Ascending aorta (tissue), 2 donors: ENCODE data around the gene APP. TPM values are rescaled to one million over a fixed set of nuclear protein-coding genes. Genes with fewer than 3 reads are reported as not detected.
A peak's percentile ranks its signal among the peaks of the same experiment; 100 is the strongest.

Experiments used
- DNase-seq, 2 donors: peaks; one replicate each; pipeline ENCODE4 v3.0.0-alpha.2; 2019; ENCODE audit warnings: low spot score in 2 of 2
- H3K27ac ChIP-seq, 2 donors: fragments of 200-600 bp; sonication (generic); one replicate each; pipeline ENCODE4 v1.5.1; 2016 to 2017; ENCODE audit warnings: mild to moderate bottlenecking in 1 of 2
- H3K27me3 ChIP-seq: fragments of 200-600 bp; sonication (generic); one replicate; pipeline ENCODE4 v1.5.1; 2017
- H3K36me3 ChIP-seq, 2 donors: fragments of 200-600 bp; sonication (generic); one replicate each; pipeline ENCODE4 v1.5.1; 2016
- H3K4me1 ChIP-seq, 2 donors: fragments of 200-600 bp; sonication (generic); one replicate each; pipeline ENCODE4 v1.5.1; 2016 to 2017; ENCODE audit warnings: mild to moderate bottlenecking in 1 of 2
- H3K4me3 ChIP-seq, 2 donors: fragments of 200-600 bp; sonication (generic); one replicate each; pipeline ENCODE4 v1.5.1; 2016 to 2017; ENCODE audit warnings: mild to moderate bottlenecking in 1 of 2
- H3K9me3 ChIP-seq, 2 donors: fragments of 200-600 bp; sonication (generic); one replicate each; pipeline ENCODE4 v1.5.1; 2016
- CTCF ChIP-seq, 3 experiments: fragments of 200-600 bp in 2 of 3; fragments of 450-650 bp in 1 of 3; sonication (generic) in 2 of 3; IDR thresholded peaks; one replicate each; pipeline ENCODE4 v1.5.1; 2016 to 2019; ENCODE audit warnings: antibody characterized with exemption in 3 of 3, mild to moderate bottlenecking in 1 of 3, moderate library complexity in 1 of 3
- intact Hi-C: fragments of 100-400 bp; cut with DNase I; formaldehyde crosslinking; loops from one replicate; pipeline ENCODE4 v1.15.1; 2023
- total RNA-seq: library from RNA; depleted of rRNA; stranded (reverse); fragments of >200 nt; gene quantifications from one replicate; pipeline ENCODE4 v1.1.0, GENCODE V29; 2016

Gene APP
- total RNA-seq, 1 donor from 2014 or later, result 350 TPM

GRCh38 chr21:26007951-26008498 lies 162.5 kb downstream of the APP start:
- Histone ChIP-seq H3K4me1 (no peaks in the 10 kb centered on the region), H3K36me3 (no peaks in the 10 kb centered on the region), H3K9me3 (no peaks in the 10 kb centered on the region), H3K4me3 (no peak overlapping the region), H3K27me3 (no peaks in the 10 kb centered on the region), H3K27ac (peak overlapping the region in 1 of 2 donors; percentile 9)
- TF ChIP-seq CTCF (IDR thresholded peaks at IDR 0.05), result no peak
- no peak for DNase-seq
- intact Hi-C loops, result no loop called here

GRCh38 chr21:26005464-26005863 lies 165.1 kb downstream of the APP start:
- Histone ChIP-seq H3K4me3 (no peak overlapping the region), H3K27ac (no peak overlapping the region), H3K4me1 (no peaks in the 10 kb centered on the region), H3K36me3 (no peaks in the 10 kb centered on the region), H3K27me3 (no peaks in the 10 kb centered on the region), H3K9me3 (no peaks in the 10 kb centered on the region)
- no peak for DNase-seq
- intact Hi-C loops, result no loop called here
- no peak for TF ChIP-seq CTCF (IDR thresholded peaks at IDR 0.05)

DNA sequence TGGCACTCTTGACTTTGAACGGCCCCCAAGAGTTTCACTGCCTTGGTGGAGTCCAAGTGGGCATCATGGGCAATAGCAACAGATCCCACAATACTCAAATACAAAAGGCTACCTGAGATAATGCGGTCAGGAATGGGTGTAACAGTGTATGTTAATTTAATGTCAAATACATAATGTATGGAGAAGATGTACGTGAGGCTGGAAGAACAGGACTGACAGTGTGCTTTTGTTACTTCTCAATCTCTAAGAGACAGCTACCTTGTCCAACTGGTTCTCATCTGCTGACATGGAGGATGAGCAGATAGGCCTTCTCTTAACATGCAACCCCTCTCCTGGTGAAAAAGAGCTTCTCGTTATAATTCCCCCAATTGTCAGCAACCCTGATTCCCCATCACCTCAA lies 167.2 kb downstream of the APP start:
- Histone ChIP-seq H3K27ac (no peak overlapping the region), H3K9me3 (no peaks in the 10 kb centered on the region), H3K4me1 (no peaks in the 10 kb centered on the region), H3K36me3 (peaks cover 0 to 7% of the 10 kb centered on the region in 2 donors), H3K27me3 (no peaks in the 10 kb centered on the region), H3K4me3 (no peak overlapping the region)
- no peak for DNase-seq
- TF ChIP-seq CTCF (IDR thresholded peaks at IDR 0.05), result no peak
- intact Hi-C loops, result no loop called here

DNA sequence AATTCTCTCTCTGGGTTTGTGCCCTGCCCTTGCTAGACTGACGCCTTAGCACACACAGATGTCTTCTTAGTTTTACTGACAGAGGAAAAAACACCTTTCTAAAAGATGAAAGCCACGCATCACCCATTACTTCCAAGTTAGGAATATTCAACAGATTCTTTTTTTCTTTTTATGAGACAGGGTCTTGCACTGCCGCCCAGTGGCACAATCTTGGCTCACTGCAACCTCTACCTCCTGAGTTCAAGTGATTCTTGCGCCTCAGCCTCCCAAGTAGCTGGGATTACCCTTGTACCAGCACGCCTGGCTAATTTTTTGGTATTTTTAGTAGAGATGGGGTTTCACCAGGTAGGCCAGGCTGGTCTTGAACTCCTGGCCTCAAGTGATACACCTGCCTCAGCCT lies 169.2 kb downstream of the APP start:
- no peaks in the 10 kb centered on the region for H3K9me3 ChIP-seq
- H3K27ac ChIP-seq, result no peak overlapping the region
- DNase-seq, result no peak
- intact Hi-C loops, result no loop called here
- TF ChIP-seq CTCF (IDR thresholded peaks at IDR 0.05), result no peak
- no peak overlapping the region for H3K4me3 ChIP-seq
- H3K36me3 ChIP-seq, result peaks cover 0 to 9% of the 10 kb centered on the region in 2 donors
- no peaks in the 10 kb centered on the region for H3K4me1 ChIP-seq
- H3K27me3 ChIP-seq, result no peaks in the 10 kb centered on the region

DNA sequence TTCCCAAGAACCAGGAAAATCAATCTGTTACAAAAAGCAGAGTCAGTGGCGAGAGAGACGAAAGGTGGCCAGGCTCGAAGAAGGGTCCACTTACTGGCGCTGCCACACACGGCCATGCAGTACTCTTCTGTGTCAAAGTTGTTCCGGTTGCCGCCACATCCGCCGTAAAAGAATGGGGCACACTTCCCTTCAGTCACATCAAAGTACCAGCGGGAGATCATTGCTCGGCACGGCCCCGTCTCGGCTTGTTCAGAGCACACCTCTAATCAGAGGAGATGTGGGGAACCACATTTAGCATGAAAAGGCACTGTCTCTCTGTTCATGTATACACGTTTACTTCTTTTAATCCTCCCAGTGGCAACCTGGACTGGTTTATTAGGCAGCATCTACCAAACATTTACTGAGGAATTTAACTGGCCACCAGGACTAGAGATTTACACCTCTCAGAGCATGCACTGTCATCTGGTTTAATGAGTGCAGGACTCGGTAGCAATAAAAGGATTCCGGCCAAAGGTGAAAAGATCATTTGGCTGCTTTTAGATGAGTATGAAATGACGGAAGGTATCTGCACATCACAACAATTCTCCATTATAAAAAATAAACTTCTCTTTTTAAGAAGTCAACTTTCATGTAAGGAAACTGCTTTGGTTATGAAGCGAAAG lies 170.5 kb downstream of the APP start:
- TF ChIP-seq CTCF (IDR thresholded peaks at IDR 0.05), result no peak
- Histone ChIP-seq H3K36me3 (peaks cover 0 to 9% of the 10 kb centered on the region in 2 donors), H3K4me1 (no peaks in the 10 kb centered on the region), H3K27me3 (no peaks in the 10 kb centered on the region), H3K9me3 (no peaks in the 10 kb centered on the region), H3K4me3 (no peak overlapping the region), H3K27ac (no peak overlapping the region)
- DNase-seq, result no peak
- intact Hi-C loops, result no loop called here
